ENCODE measurements around the gene KCNIP2. TPM values are rescaled to one million over a fixed set of nuclear protein-coding genes. Genes with fewer than 3 reads are reported as not detected.

Gene KCNIP2
- total and polyA plus RNA-seq, 2 donors from 2014 or later: 0.67 to 3.4 TPM

DNA sequence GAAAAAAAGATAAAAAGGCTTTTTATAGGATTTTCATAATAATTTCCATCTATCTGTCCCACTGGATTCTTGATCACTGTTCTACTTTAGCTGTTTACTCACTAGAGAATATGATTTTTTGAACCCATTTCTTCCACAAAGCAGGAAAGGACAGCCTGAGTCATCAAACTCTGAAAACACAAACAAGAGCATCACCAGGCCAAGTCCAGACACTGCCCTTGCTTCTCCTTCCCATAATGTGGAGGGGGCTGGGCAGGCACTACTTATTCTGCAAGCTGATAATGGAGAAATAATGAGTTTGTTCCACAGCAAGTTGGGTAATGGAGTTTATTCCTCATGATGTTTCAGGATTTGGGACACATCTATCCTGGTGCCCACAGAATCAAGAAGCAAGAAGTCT lies 13.0 kb upstream of the KCNIP2 start:
- H3K27ac ChIP-seq (ENCODE audit: low read depth in 2 of 2, low read length in 2 of 2): no peak overlapping the region

DNA sequence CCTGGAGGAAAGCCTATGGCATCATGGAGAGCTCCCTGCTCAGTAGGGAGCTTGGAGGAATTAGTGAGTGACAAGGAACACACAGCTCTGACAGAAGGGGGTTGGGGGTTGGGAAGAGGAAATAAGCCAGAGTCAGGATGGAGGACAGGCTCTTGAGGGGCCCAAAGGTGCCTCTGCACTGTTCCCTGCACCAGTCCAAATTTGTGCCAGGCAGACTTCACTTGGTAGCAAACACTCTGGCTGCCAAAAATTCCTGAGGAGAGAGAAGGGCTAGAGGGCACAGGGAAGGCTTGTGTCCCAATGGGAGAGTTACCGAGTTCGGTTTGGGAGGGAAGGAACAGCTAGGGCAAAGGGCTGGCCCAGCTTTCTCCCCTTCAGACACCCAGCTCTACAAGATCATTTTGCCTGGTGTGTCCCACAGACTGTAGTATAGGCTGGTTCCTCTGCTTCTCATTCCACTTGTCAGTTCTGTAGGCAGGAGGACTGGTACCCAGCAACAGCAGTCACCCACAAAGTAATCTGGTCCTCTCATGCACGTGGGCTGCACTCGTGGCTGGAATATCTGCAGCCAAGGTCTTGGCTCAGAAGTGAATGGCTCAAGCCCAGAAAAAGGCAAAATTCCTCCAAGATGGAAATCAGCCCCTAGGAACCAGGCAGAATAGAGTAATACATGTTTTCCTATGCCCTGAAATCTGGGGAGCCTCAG lies 8.0 kb upstream of the KCNIP2 start:
- Histone ChIP-seq H3K4me1 (ENCODE audit: control insufficient read depth in 2 of 3, insufficient read depth in 2 of 3, low read depth in 1 of 3, low read length in 3 of 3) (no peaks in the 10 kb centered on the region), H3K27me3 (ENCODE audit: control insufficient read depth, insufficient read depth, low read length) (no peaks in the 10 kb centered on the region), H3K36me3 (ENCODE audit: control insufficient read depth in 2 of 3, insufficient read depth in 3 of 3, low read length in 3 of 3) (peaks cover 0 to 4% (median 0%) of the 10 kb centered on the region in 3 donors), H3K4me3 (ENCODE audit: low read length in 3 of 3) (no peak overlapping the region), H3K9me3 (ENCODE audit: control insufficient read depth in 2 of 3, insufficient read depth in 1 of 3, low read length in 3 of 3) (no peaks in the 10 kb centered on the region), H3K9ac (ENCODE audit: low read length in 3 of 3) (no peak overlapping the region), H3K27ac (ENCODE audit: low read depth in 2 of 2, low read length in 2 of 2) (no peak overlapping the region)
- no peak for FAIRE-seq
- no peak for DNase-seq
- intact Hi-C loops (cut with DNase I): no loop called here
- TF ChIP-seq, protein P1, sequence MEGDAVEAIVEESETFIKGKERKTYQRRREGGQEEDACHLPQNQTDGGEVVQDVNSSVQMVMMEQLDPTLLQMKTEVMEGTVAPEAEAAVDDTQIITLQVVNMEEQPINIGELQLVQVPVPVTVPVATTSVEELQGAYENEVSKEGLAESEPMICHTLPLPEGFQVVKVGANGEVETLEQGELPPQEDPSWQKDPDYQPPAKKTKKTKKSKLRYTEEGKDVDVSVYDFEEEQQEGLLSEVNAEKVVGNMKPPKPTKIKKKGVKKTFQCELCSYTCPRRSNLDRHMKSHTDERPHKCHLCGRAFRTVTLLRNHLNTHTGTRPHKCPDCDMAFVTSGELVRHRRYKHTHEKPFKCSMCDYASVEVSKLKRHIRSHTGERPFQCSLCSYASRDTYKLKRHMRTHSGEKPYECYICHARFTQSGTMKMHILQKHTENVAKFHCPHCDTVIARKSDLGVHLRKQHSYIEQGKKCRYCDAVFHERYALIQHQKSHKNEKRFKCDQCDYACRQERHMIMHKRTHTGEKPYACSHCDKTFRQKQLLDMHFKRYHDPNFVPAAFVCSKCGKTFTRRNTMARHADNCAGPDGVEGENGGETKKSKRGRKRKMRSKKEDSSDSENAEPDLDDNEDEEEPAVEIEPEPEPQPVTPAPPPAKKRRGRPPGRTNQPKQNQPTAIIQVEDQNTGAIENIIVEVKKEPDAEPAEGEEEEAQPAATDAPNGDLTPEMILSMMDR (IDR thresholded peaks at IDR 0.05; ENCODE audit: borderline replicate concordance, extremely low read depth, insufficient read depth): no peak

More for the DNA sequence above, 13.0 kb upstream of the KCNIP2 start:
- Histone ChIP-seq H3K4me3 (ENCODE audit: low read length in 3 of 3) (no peak overlapping the region), H3K9ac (ENCODE audit: low read length in 3 of 3) (no peak overlapping the region), H3K36me3 (ENCODE audit: control insufficient read depth in 2 of 3, insufficient read depth in 3 of 3, low read length in 3 of 3) (no peaks in the 10 kb centered on the region), H3K9me3 (ENCODE audit: control insufficient read depth in 2 of 3, insufficient read depth in 1 of 3, low read length in 3 of 3) (peaks cover 0 to 7% (median 4%) of the 10 kb centered on the region in 3 donors), H3K27me3 (ENCODE audit: control insufficient read depth, insufficient read depth, low read length) (no peaks in the 10 kb centered on the region), H3K4me1 (ENCODE audit: control insufficient read depth in 2 of 3, insufficient read depth in 2 of 3, low read depth in 1 of 3, low read length in 3 of 3) (no peaks in the 10 kb centered on the region)
- intact Hi-C loops (cut with DNase I): no loop called here
- TF ChIP-seq, protein P1 (IDR thresholded peaks at IDR 0.05; ENCODE audit: borderline replicate concordance, extremely low read depth, insufficient read depth): no peak
- FAIRE-seq: no peak
- DNase-seq: no peak

DNA sequence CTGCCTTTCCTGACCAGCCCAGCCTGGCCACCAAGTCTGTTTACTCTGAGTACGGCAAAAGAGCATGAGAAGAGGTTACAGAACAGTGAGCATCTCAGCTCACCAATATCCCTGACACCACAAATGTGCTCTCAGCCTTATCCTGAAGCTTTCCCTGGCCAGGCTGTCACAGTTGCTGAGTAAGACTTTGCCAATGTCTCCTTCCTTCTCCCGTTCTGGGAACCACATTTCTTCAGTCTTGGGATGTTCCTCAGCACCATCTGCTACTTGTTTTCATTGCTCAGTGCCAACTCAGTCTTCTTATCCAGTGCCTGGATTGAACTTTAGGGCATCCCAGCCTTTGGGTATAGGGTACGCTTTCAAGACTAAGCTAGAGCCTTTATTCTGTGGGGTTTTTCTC lies 7.1 kb upstream of the KCNIP2 start:
- Histone ChIP-seq H3K4me3 (ENCODE audit: low read length in 3 of 3) (no peak overlapping the region), H3K27me3 (ENCODE audit: control insufficient read depth, insufficient read depth, low read length) (no peaks in the 10 kb centered on the region), H3K27ac (ENCODE audit: low read depth in 2 of 2, low read length in 2 of 2) (no peak overlapping the region), H3K9ac (ENCODE audit: low read length in 3 of 3) (no peak overlapping the region), H3K9me3 (ENCODE audit: control insufficient read depth in 2 of 3, insufficient read depth in 1 of 3, low read length in 3 of 3) (no peaks in the 10 kb centered on the region), H3K4me1 (ENCODE audit: control insufficient read depth in 2 of 3, insufficient read depth in 2 of 3, low read depth in 1 of 3, low read length in 3 of 3) (no peaks in the 10 kb centered on the region), H3K36me3 (ENCODE audit: control insufficient read depth in 2 of 3, insufficient read depth in 3 of 3, low read length in 3 of 3) (peaks cover 0 to 4% (median 0%) of the 10 kb centered on the region in 3 donors)
- DNase-seq (no peak), FAIRE-seq (no peak)
- TF ChIP-seq, protein P1 (IDR thresholded peaks at IDR 0.05; ENCODE audit: borderline replicate concordance, extremely low read depth, insufficient read depth): no peak
- intact Hi-C loops (cut with DNase I): no loop called here

All from kidney (tissue), 14 donors.